Trophoblast cell (in vitro differentiated cells and primary cell): ENCODE data around the gene TMPRSS11F.
A peak's percentile ranks its signal among the peaks of the same experiment; 100 is the strongest.

ENCODE experiments used
- DNase-seq, 2 donors: peaks; one replicate each; pipeline ENCODE4 v3.0.0-alpha.2; 2016
- H2AFZ ChIP-seq: 2 replicates; pipeline ENCODE4 v1.6.1; 2013; ENCODE audit warnings: low read length, moderate library complexity, mild to moderate bottlenecking; ENCODE audit not compliant: insufficient read depth, poor library complexity
- H2AK5ac ChIP-seq: 2 replicates; pipeline ENCODE4 v1.6.1; 2013; ENCODE audit warnings: mild to moderate bottlenecking, low read length
- H2BK120ac ChIP-seq: 2 replicates; pipeline ENCODE4 v1.6.1; 2013; ENCODE audit warnings: low read length, mild to moderate bottlenecking, moderate library complexity; ENCODE audit not compliant: insufficient read depth, poor library complexity
- H2BK12ac ChIP-seq: 2 replicates; pipeline ENCODE4 v1.6.1; 2013; ENCODE audit warnings: mild to moderate bottlenecking, low read length, moderate library complexity
- H2BK5ac ChIP-seq: 2 replicates; pipeline ENCODE4 v1.6.1; 2013; ENCODE audit warnings: low read length, low read depth, moderate library complexity, mild to moderate bottlenecking; ENCODE audit not compliant: poor library complexity
- H3K14ac ChIP-seq: 2 replicates; pipeline ENCODE4 v1.6.1; 2013; ENCODE audit warnings: mild to moderate bottlenecking, low read length
- H3K18ac ChIP-seq: 2 replicates; pipeline ENCODE4 v1.6.1; 2013; ENCODE audit warnings: mild to moderate bottlenecking, low read length
- H3K23ac ChIP-seq: 2 replicates; pipeline ENCODE4 v1.6.1; 2013; ENCODE audit warnings: low read length
- H3K27ac ChIP-seq: 2 replicates; pipeline ENCODE4 v1.5.1; 2013; ENCODE audit warnings: low read depth, mild to moderate bottlenecking, inconsistent platforms, low read length, moderate library complexity
- H3K27me3 ChIP-seq: 2 replicates; pipeline ENCODE4 v1.6.1; 2013; ENCODE audit warnings: inconsistent platforms, mild to moderate bottlenecking, low read length, moderate library complexity; ENCODE audit not compliant: insufficient read depth
- H3K36me3 ChIP-seq, 2 experiments: 1 replicate in 1 of 2; 2 replicates in 1 of 2; pipeline ENCODE4 v1.6.1; 2013; ENCODE audit warnings: low read length in 2 of 2, mild to moderate bottlenecking in 2 of 2, moderate library complexity in 1 of 2; ENCODE audit not compliant: insufficient read depth in 2 of 2, control insufficient read depth in 1 of 2
- H3K4ac ChIP-seq: 2 replicates; pipeline ENCODE4 v1.6.1; 2013; ENCODE audit warnings: low read depth, mild to moderate bottlenecking, low read length, moderate library complexity
- H3K4me1 ChIP-seq, 2 experiments: 1 replicate in 1 of 2; 2 replicates in 1 of 2; pipeline ENCODE4 v1.6.1; 2013; ENCODE audit warnings: low read length in 2 of 2, mild to moderate bottlenecking in 2 of 2, moderate library complexity in 1 of 2; ENCODE audit not compliant: insufficient read depth in 2 of 2, control insufficient read depth in 1 of 2
- H3K4me2 ChIP-seq: 2 replicates; pipeline ENCODE4 v1.6.1; 2013; ENCODE audit warnings: inconsistent platforms, mild to moderate bottlenecking, low read length, moderate library complexity
- H3K4me3 ChIP-seq: 2 replicates; pipeline ENCODE4 v1.5.1; 2013; ENCODE audit warnings: mild to moderate bottlenecking, low read depth, low read length, inconsistent platforms
- H3K79me1 ChIP-seq: one replicate; pipeline ENCODE4 v1.6.1; 2013; ENCODE audit warnings: low read length
- H3K79me2 ChIP-seq: 2 replicates; pipeline ENCODE4 v1.6.1; 2013; ENCODE audit warnings: low read length, mild to moderate bottlenecking; ENCODE audit not compliant: control insufficient read depth, insufficient read depth, poor library complexity
- H3K9ac ChIP-seq: 2 replicates; pipeline ENCODE4 v1.6.1; 2013; ENCODE audit warnings: mild to moderate bottlenecking, low read length
- H3K9me3 ChIP-seq: 2 replicates; pipeline ENCODE4 v1.6.1; 2013; ENCODE audit warnings: low read depth, mild to moderate bottlenecking, control low read depth, inconsistent platforms, low read length; ENCODE audit not compliant: insufficient read depth
- H4K12ac ChIP-seq: 2 replicates; pipeline ENCODE4 v1.6.1; 2013; ENCODE audit warnings: low read depth, mild to moderate bottlenecking, low read length, moderate library complexity
- H4K8ac ChIP-seq: 2 replicates; pipeline ENCODE4 v1.6.1; 2013; ENCODE audit warnings: low read depth, mild to moderate bottlenecking, low read length, moderate library complexity
- H4K91ac ChIP-seq: one replicate; pipeline ENCODE4 v1.6.1; 2013; ENCODE audit warnings: low read depth, mild to moderate bottlenecking, low read length, moderate library complexity
- WGBS: extraction: QIAGEN DNeasy Blood & Tissue Kit; methylation state at CpG from one replicate; pipeline ENCODE4 v1.1.7; 2013; ENCODE audit warnings: missing lambda C conversion rate; ENCODE audit not compliant: insufficient read length, insufficient coverage; ENCODE audit errors: extremely low coverage; 5-methylcytosine and 5-hydroxymethylcytosine counted together

Gene TMPRSS11F

GRCh38 chr4:68082758-68083157, 46.9 kb downstream of the TMPRSS11F start:
- H3K27me3 ChIP-seq = no peaks in the 10 kb centered on the region
- no peak overlapping the region for H3K23ac ChIP-seq
- no peaks in the 10 kb centered on the region for H3K9me3 ChIP-seq
- no peak overlapping the region for H3K9ac ChIP-seq
- DNase-seq = no peak
- no peak overlapping the region for H3K4ac ChIP-seq
- H2AFZ ChIP-seq = no peak overlapping the region
- no peak overlapping the region for H3K14ac ChIP-seq
- no peak overlapping the region for H2BK5ac ChIP-seq
- no CpG with 5 or more reads among the region's 1 CpG for WGBS
- no peak overlapping the region for H2AK5ac ChIP-seq
- H2BK120ac ChIP-seq = no peak overlapping the region
- H3K27ac ChIP-seq = no peak overlapping the region
- no peak overlapping the region for H3K4me2 ChIP-seq
- no peak overlapping the region for H4K8ac ChIP-seq
- H4K91ac ChIP-seq = no peak overlapping the region
- H4K12ac ChIP-seq = no peak overlapping the region
- H3K4me1 ChIP-seq = no peaks in the 10 kb centered on the region
- H3K4me3 ChIP-seq = no peak overlapping the region
- no peaks in the 10 kb centered on the region for H3K79me2 ChIP-seq
- no peaks in the 10 kb centered on the region for H3K79me1 ChIP-seq
- H2BK12ac ChIP-seq = no peak overlapping the region
- no peaks in the 10 kb centered on the region for H3K36me3 ChIP-seq
- no peak overlapping the region for H3K18ac ChIP-seq

- no peak overlapping the region for H3K23ac ChIP-seq
- H3K4me3 ChIP-seq = no peak overlapping the region
- H3K4ac ChIP-seq = no peak overlapping the region
Observed at GRCh38 chr4:68079928-68080327, 49.7 kb downstream of the TMPRSS11F start.

GRCh38 chr4:68077737-68078136, 51.9 kb downstream of the TMPRSS11F start:
- Histone ChIP-seq H4K12ac (no peak overlapping the region), H2BK12ac (no peak overlapping the region), H2BK120ac (no peak overlapping the region), H3K27ac (no peak overlapping the region), H3K23ac (no peak overlapping the region), H4K8ac (no peak overlapping the region), H3K9me3 (no peaks in the 10 kb centered on the region), H3K4me1 (peaks cover 0 to 2% of the 10 kb centered on the region in 2 experiments), H3K18ac (no peak overlapping the region), H2BK5ac (no peak overlapping the region), H3K36me3 (no peaks in the 10 kb centered on the region), H3K4ac (no peak overlapping the region), H2AK5ac (no peak overlapping the region), H3K27me3 (no peaks in the 10 kb centered on the region), H3K9ac (no peak overlapping the region), H4K91ac (no peak overlapping the region), H3K79me2 (no peaks in the 10 kb centered on the region), H3K79me1 (no peaks in the 10 kb centered on the region), H3K4me2 (no peak overlapping the region), H3K14ac (no peak overlapping the region), H2AFZ (no peak overlapping the region), H3K4me3 (no peak overlapping the region)
- no peak for DNase-seq
- WGBS = no CpG with 5 or more reads among the region's 8 CpGs

More at GRCh38 chr4:68079928-68080327, 49.7 kb downstream of the TMPRSS11F start:
- Histone ChIP-seq H4K8ac (no peak overlapping the region), H2AFZ (no peak overlapping the region), H2AK5ac (no peak overlapping the region), H3K4me1 (peaks cover 0 to 2% of the 10 kb centered on the region in 2 experiments), H3K18ac (no peak overlapping the region), H3K4me2 (no peak overlapping the region), H3K36me3 (no peaks in the 10 kb centered on the region), H3K9ac (no peak overlapping the region), H2BK12ac (no peak overlapping the region), H3K27ac (no peak overlapping the region), H3K79me1 (no peaks in the 10 kb centered on the region), H4K12ac (no peak overlapping the region), H3K79me2 (no peaks in the 10 kb centered on the region), H3K27me3 (no peaks in the 10 kb centered on the region), H2BK5ac (no peak overlapping the region), H3K9me3 (no peaks in the 10 kb centered on the region), H2BK120ac (no peak overlapping the region), H4K91ac (no peak overlapping the region), H3K14ac (no peak overlapping the region)
- DNase-seq = no peak

GRCh38 chr4:68077301-68077700, 52.4 kb downstream of the TMPRSS11F start:
- Histone ChIP-seq H3K27ac (no peak overlapping the region), H3K18ac (no peak overlapping the region), H3K4me3 (no peak overlapping the region), H4K91ac (no peak overlapping the region), H3K14ac (no peak overlapping the region), H3K4ac (no peak overlapping the region), H3K36me3 (no peaks in the 10 kb centered on the region), H2BK5ac (no peak overlapping the region), H2AK5ac (no peak overlapping the region), H3K4me2 (no peak overlapping the region), H4K12ac (no peak overlapping the region), H3K9ac (no peak overlapping the region), H4K8ac (no peak overlapping the region), H3K79me1 (no peaks in the 10 kb centered on the region), H3K4me1 (peaks cover 0 to 2% of the 10 kb centered on the region in 2 experiments), H3K9me3 (no peaks in the 10 kb centered on the region), H2BK12ac (no peak overlapping the region), H3K79me2 (no peaks in the 10 kb centered on the region), H3K27me3 (no peaks in the 10 kb centered on the region), H3K23ac (no peak overlapping the region), H2BK120ac (no peak overlapping the region), H2AFZ (no peak overlapping the region)
- DNase-seq = peak; percentile 38 to 90
